ENCODE measurements around the gene PRR18. TPM values are rescaled to one million over a fixed set of nuclear protein-coding genes. Genes with fewer than 3 reads are reported as not detected.

Gene PRR18
- total RNA-seq, 1 donor from 2014 or later: 0.80 TPM

DNA sequence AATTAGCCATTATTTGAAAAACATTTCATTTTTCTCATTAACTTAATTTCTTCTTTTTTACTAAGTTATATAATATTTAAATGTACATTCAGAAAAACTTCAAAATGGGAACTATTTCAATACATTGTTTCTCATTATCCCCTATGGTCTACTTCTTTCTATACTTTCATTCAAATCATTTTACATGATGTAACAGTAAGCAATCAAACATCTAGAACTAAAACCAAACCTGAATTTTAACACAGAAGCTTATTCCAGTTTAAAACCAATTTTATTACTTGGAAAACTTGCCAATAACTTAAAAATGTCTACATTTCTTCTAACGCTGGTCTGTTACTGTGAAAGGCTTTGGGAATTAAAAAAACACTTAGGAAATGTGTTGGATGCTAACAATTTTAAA, 4.6 kb upstream of the PRR18 start:
- TF ChIP-seq, protein P1, sequence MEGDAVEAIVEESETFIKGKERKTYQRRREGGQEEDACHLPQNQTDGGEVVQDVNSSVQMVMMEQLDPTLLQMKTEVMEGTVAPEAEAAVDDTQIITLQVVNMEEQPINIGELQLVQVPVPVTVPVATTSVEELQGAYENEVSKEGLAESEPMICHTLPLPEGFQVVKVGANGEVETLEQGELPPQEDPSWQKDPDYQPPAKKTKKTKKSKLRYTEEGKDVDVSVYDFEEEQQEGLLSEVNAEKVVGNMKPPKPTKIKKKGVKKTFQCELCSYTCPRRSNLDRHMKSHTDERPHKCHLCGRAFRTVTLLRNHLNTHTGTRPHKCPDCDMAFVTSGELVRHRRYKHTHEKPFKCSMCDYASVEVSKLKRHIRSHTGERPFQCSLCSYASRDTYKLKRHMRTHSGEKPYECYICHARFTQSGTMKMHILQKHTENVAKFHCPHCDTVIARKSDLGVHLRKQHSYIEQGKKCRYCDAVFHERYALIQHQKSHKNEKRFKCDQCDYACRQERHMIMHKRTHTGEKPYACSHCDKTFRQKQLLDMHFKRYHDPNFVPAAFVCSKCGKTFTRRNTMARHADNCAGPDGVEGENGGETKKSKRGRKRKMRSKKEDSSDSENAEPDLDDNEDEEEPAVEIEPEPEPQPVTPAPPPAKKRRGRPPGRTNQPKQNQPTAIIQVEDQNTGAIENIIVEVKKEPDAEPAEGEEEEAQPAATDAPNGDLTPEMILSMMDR (conservative IDR thresholded peaks at IDR 0.05): no peak
- H3K27ac Mint-ChIP-seq: no peak overlapping the region
- no peaks in the 10 kb centered on the region for H3K9me3 Mint-ChIP-seq
- no peak for DNase-seq (ENCODE audit: extremely low spot score, unreplicated experiment)
- H3K4me3 Mint-ChIP-seq: no peak overlapping the region
- H3K36me3 Mint-ChIP-seq: no peaks in the 10 kb centered on the region
- peaks cover 8% of the 10 kb centered on the region for H3K4me1 Mint-ChIP-seq (ENCODE audit: unreplicated experiment)
- H3K27me3 Mint-ChIP-seq: peaks cover 39% of the 10 kb centered on the region

DNA sequence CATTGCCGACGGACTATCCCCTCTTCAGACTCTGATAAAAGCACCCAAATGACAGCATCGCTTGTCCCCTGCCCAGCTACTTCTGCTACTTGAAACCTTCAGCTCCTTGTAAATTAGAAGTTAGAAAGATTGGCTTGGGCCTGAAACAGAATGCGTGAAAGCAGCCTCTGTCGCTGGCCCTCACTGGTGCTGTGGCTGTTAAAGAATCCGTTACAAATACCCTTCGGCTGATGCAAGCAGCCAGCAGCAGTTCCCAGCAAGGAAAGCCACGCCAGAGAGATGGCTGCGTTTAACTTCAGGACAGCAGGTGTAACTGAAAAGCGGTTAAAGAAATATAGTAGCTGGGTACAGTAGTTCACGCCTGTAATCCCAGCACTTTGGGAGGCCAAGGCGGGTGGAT, 2.4 kb upstream of the PRR18 start:
- Mint-ChIP-seq H3K9me3 (no peaks in the 10 kb centered on the region), H3K4me3 (no peak overlapping the region), H3K36me3 (no peaks in the 10 kb centered on the region), H3K4me1 (ENCODE audit: unreplicated experiment) (peaks cover 8% of the 10 kb centered on the region), H3K27me3 (peaks cover 52% of the 10 kb centered on the region), H3K27ac (no peak overlapping the region)
- no peak for DNase-seq (ENCODE audit: extremely low spot score, unreplicated experiment)
- TF ChIP-seq, protein P1 (conservative IDR thresholded peaks at IDR 0.05): no peak

DNA sequence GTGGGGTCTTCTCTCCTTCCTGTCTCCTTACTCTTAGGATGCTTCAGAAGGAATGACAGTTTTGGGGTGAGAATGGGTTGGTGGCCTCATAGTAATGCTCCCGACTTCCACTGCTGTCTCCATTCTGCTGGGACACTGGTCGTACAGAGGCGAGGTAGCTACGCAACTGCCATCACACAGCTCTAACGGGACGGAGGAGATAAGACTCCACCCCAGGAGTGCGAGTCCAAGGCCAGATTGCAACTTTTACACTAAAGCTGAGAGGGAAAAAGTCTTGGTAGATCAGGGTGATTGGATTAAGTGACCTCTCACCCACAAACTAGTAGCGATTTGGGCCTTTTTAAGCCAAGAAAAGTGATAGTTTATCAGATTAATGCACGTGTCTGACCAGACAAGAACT, 1.8 kb upstream of the PRR18 start:
- Mint-ChIP-seq H3K27ac (no peak overlapping the region), H3K4me3 (no peak overlapping the region), H3K27me3 (peaks cover 58% of the 10 kb centered on the region), H3K36me3 (no peaks in the 10 kb centered on the region), H3K9me3 (no peaks in the 10 kb centered on the region), H3K4me1 (ENCODE audit: unreplicated experiment) (peaks cover 8% of the 10 kb centered on the region)
- no peak for DNase-seq (ENCODE audit: extremely low spot score, unreplicated experiment)
- TF ChIP-seq, protein P1 (conservative IDR thresholded peaks at IDR 0.05): no peak

DNA sequence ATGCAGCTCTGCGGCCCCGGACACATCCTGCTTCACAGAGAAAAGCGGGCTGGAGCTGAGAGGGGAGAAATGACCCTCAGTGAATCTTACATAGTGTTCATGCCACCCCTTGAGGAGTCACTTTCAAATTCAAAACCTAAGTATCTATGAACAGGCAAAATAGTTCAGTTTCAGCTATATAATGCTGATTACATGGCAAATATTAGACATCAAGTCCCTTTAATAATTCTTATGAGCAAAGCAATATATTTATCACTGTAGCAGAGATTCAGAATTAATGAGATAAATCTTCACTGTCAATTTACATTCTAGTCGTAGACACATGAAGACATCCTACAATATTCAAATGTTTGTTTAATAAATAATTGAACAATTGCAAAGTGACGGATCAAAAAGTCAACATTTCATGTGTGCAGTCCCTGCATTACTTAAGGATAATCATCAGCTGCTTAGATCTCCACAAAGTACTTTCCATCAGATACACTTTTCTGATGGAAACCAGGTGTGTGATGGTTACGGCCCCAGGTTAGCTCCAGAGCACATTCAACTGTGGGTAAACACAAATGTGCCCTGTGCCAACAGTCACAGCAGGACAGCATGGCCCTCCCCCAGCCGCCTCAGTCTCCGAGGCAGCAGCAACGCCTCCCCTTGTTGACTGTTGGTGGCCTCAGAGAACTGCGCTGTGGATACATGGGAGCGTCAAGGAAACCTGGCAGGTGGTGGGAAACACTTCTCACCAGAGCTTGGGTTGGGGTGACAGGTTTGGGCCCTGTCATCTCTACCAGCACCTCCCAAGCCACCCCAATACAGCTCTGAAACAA, 787 bp upstream of the PRR18 start:
- DNase-seq (ENCODE audit: extremely low spot score, unreplicated experiment): no peak
- Mint-ChIP-seq H3K4me1 (ENCODE audit: unreplicated experiment) (peaks cover 8% of the 10 kb centered on the region), H3K27me3 (peaks cover 65% of the 10 kb centered on the region), H3K4me3 (peak overlapping the region; percentile 65), H3K36me3 (no peaks in the 10 kb centered on the region), H3K9me3 (no peaks in the 10 kb centered on the region), H3K27ac (no peak overlapping the region)
- TF ChIP-seq, protein P1 (conservative IDR thresholded peaks at IDR 0.05): no peak

DNA sequence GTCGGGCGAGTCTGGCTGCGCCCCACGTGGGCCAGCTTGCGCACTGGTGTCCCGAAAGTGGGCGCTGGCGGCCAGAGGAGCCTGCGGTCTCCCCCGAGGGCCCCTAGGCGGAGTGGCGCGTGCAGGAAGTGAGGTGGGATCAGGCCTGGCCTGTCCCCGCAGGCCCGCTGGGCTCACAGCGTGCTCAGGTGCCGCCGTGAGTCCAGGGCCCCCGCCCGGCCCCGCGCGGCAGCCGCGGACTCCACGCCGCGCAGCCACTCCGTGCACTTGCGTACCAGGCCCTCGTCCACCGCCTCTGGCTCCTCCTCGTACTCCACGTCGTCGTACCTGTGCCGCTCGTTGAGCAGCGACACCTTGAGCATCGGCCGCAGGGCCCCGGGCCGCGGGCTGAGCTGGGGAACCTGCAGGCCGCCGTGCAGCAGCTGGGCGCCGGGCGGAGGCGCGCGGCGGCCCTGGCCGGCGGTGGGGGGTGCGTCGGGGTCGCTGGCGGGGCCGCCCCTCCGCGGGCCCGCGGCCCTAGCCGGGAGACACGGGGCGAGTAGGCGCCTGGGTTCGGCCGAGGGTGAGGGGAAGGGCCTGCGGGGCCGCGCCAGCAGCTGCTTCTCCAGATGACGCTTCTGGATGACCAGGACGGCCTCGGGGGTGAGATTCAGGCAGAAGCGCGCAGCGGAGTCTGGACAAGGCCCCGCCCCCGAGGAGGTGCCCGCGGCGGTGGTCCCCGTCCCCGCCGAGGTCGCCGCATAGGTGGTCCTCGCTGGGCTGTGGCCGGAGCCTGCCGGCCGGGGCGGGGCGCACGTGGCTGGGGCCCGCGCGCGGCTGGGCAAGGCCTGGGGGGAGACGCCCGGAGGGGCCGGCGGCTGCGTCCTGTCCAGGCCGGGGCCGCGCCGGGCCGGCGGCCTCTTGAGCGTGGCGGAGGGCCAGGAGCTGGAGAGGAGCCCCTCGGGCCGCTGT, 835 bp downstream of the PRR18 start:
- Mint-ChIP-seq H3K9me3 (no peaks in the 10 kb centered on the region), H3K4me3 (no peak overlapping the region), H3K27me3 (peaks cover 75% of the 10 kb centered on the region), H3K4me1 (ENCODE audit: unreplicated experiment) (peaks cover 8% of the 10 kb centered on the region), H3K27ac (no peak overlapping the region), H3K36me3 (no peaks in the 10 kb centered on the region)
- TF ChIP-seq, protein P1 (conservative IDR thresholded peaks at IDR 0.05): no peak
- DNase-seq (ENCODE audit: extremely low spot score, unreplicated experiment): no peak
